Suprapubic skin (tissue), 3 donors: Measurements from ENCODE around the gene NFIC.

Experiments used
- POLR2AphosphoS5 ChIP-seq, 3 donors: sonication (generic); formaldehyde crosslinking; IDR thresholded peaks; one replicate each; pipeline ENCODE4 v1.6.1; 2017; ENCODE audit warnings: antibody characterized with exemption in 3 of 3
- TF ChIP-seq, protein P1 (sequence below), 2 donors: fragments of 200-600 bp in 1 of 2; fragments of 450-650 bp in 1 of 2; sonication (generic) in 1 of 2; IDR thresholded peaks; one replicate each; pipeline ENCODE4 v1.5.1; 2016 to 2019; ENCODE audit warnings: antibody characterized with exemption in 2 of 2, mild to moderate bottlenecking in 1 of 2, moderate library complexity in 1 of 2

DNA sequence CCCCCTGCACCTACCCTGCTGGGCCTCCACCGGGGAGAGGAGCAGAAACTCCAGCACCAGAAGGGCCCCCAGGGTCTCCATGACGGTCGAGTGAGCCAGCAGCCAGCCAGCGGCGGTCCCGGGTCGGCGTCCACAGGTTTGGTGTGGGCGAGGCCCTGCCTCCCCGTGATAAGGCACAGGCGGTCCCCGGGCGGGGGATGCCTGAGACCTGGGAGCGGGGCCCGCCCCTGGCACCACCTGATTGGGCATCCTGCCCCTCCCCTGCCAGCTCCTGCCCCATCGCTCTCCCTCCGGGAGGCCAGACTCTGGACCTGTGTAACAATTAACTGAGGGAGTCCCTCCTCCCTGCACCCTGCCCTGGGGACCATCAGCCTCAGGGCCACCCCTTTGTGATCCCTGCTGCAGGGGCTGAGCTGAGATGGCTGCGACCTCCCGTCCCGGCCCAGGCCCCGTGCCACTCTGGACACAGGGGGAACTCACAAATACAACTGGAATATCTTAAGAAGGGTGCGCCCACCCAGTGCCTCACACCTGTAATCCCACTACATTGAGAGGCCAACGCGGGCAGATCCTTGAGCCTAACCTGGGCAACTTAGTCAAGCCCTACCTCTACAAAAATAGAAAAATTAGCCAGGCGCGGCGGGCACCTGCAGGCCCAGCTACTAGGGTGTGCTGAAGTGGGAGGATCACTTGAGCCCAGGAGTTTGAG is 114.2 kb downstream of the NFIC start, which contains the start of gene SMIM24:
- TF ChIP-seq, protein P1, sequence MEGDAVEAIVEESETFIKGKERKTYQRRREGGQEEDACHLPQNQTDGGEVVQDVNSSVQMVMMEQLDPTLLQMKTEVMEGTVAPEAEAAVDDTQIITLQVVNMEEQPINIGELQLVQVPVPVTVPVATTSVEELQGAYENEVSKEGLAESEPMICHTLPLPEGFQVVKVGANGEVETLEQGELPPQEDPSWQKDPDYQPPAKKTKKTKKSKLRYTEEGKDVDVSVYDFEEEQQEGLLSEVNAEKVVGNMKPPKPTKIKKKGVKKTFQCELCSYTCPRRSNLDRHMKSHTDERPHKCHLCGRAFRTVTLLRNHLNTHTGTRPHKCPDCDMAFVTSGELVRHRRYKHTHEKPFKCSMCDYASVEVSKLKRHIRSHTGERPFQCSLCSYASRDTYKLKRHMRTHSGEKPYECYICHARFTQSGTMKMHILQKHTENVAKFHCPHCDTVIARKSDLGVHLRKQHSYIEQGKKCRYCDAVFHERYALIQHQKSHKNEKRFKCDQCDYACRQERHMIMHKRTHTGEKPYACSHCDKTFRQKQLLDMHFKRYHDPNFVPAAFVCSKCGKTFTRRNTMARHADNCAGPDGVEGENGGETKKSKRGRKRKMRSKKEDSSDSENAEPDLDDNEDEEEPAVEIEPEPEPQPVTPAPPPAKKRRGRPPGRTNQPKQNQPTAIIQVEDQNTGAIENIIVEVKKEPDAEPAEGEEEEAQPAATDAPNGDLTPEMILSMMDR (IDR thresholded peaks at IDR 0.05): no peak
- no peak for TF ChIP-seq POLR2AphosphoS5 (IDR thresholded peaks at IDR 0.05)
